HFF-Myc (cell line): ENCODE measurements around the gene APBA1.

ENCODE experiments used
- DNase-seq: peaks from one replicate; pipeline ENCODE4 v3.0.0-alpha.2; 2011; ENCODE audit warnings: low read depth; ENCODE audit errors: extremely low read depth
- H3K4me3 ChIP-seq: replicated peaks from 2 replicates; pipeline ENCODE4 v1.5.1; 2011; ENCODE audit warnings: low read depth, mild to moderate bottlenecking, control low read depth, low read length
- TF ChIP-seq, protein P1 (sequence below): IDR thresholded peaks from 2 replicates; pipeline ENCODE4 v1.5.1; 2012; ENCODE audit warnings: mild to moderate bottlenecking, low read depth, low read length, control low read depth; ENCODE audit errors: missing control alignments

Gene APBA1

DNA sequence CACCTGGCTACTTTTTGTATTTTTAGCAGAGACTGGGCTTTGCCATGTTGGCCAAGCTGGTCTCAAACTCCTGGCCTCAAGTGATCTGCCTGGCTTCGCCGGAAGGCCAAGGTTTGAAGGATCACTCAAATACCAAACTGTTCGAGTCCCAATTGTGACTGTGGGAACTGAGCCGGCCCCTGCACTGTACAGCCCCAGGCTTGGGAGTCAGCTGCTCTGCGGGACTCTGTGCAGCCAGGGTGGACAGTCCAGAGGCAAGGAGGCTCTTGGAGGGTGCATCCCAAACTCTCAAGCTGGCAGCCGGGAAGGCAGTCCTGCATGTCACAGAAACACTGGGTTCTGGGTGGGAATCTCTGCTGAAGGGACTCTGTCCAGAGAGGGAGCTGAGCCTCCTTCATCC, 238.2 kb downstream of the APBA1 start:
- no peak overlapping the region for H3K4me3 ChIP-seq
- TF ChIP-seq, protein P1, sequence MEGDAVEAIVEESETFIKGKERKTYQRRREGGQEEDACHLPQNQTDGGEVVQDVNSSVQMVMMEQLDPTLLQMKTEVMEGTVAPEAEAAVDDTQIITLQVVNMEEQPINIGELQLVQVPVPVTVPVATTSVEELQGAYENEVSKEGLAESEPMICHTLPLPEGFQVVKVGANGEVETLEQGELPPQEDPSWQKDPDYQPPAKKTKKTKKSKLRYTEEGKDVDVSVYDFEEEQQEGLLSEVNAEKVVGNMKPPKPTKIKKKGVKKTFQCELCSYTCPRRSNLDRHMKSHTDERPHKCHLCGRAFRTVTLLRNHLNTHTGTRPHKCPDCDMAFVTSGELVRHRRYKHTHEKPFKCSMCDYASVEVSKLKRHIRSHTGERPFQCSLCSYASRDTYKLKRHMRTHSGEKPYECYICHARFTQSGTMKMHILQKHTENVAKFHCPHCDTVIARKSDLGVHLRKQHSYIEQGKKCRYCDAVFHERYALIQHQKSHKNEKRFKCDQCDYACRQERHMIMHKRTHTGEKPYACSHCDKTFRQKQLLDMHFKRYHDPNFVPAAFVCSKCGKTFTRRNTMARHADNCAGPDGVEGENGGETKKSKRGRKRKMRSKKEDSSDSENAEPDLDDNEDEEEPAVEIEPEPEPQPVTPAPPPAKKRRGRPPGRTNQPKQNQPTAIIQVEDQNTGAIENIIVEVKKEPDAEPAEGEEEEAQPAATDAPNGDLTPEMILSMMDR: no peak

DNA sequence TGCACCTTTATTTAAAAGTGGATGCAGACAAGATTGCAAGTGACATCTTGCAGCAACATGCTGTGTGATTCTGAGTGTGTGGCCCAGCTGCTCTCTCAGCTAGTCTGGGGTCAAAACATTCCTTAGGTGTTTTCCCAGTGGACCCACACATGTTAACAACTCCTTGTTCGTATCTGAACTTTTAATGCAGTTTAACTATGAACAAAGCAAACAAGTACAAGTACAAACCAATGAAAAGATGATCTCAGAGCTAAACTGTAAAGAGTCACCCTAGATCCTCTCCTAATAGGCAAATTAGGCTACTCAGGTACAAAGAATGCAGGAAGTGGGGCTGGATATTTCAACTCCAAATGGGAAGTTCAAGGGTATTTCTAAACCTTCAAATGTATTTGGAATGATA, 238.8 kb downstream of the APBA1 start:
- TF ChIP-seq, protein P1: no peak
- H3K4me3 ChIP-seq: no peak overlapping the region
- peak; percentile 9 for DNase-seq

More for the DNA sequence above, 238.2 kb downstream of the APBA1 start:
- DNase-seq: no peak

DNA sequence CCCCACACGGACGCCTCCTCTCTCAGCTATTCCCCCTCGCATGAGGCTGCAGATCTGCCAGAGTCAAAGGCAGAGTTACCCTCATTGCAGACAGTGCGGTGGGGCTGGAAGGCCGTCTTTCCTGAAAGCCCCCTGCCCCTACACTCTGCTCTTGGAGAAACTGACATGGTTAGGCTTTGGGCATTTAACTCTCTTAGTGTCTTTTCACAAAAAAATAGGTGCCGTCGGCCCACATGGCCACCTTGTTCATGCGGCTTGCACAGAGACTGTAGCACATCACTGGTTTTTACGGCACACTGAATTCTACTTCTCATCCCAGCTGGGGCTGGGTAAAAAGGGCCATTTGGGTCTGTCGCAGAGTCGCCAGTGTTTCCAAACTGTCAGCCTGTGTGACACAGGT, 239.5 kb downstream of the APBA1 start:
- TF ChIP-seq, protein P1: no peak
- no peak overlapping the region for H3K4me3 ChIP-seq
- no peak for DNase-seq

DNA sequence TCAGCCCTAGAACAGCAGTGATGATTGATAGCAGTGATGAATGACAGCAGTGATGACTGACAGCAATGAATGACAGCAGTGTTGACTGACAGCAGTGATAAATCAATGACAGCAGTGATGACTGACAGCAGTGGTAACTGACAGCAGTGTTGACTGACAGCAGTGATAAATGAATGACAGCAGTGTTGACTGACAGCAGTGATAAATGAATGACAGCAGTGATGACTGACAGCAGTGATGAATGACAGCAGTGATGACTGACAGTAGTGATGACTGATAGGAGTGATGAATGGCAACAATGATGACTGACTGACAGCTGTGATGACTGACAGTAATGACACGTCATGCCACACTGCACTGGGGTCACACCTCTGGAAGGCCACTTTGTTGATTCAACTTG, 240.4 kb downstream of the APBA1 start:
- H3K4me3 ChIP-seq: no peak overlapping the region
- DNase-seq: no peak
- TF ChIP-seq, protein P1: no peak

DNA sequence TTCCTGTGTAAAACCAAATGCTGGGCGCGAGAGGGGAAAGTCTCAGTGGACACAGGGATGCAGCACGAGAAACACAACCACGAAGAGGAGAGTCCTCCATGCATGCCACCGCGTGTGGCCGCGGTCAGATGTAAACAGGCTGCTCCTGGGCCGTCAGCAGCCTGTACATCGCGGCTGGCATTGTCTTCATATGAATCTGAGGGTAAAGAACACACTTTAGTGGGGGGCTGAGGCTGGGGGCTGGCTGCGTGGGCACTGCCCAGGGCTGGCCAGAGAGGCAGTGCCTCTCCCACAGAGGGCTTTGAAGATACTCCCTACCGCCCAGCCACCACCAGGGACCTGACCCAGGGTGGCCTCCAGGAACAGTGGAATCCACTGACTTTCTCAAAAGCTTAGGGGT, 241.0 kb downstream of the APBA1 start:
- no peak for DNase-seq
- no peak overlapping the region for H3K4me3 ChIP-seq
- TF ChIP-seq, protein P1: no peak

DNA sequence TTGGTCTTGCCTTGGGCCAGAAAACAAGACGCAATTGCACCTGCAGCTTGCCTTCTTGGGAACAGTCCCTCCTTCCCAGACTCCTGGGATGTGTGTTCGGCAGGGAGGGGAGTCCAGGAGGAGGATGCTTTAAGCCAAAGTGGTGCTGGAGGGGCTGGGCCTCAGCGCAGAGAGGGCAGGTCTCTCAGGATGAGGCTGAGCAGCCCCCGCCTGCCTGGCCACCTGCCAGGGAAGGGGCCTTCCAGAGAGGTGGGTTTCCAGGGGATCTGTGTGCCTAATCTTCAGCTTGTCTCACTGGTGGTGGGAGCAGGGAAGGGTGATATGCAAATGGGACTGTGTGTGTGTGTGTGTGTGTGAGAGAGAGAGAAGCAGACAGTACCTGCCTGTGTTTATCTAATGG, 242.0 kb downstream of the APBA1 start:
- H3K4me3 ChIP-seq: no peak overlapping the region
- TF ChIP-seq, protein P1: no peak
- DNase-seq: no peak

DNA sequence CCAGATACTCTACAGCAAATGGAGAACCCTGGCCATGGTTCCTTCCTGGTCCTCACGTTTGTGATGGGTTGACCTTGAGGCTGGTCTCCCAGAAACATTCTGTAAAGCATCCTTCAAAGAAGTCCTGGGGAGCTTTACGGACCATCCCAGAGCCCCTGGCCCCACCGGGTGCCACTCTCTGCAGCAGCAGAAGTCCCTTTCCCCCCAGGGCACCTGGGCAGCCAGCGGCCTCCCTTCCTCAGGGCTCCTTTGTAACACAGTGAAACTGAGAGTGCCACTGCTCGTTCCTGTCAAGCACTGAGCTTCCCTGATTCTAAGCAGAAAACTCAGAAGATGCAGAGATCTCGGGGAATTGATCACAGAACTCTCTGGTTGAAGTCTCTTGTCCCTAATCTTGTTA, 242.9 kb downstream of the APBA1 start:
- TF ChIP-seq, protein P1: no peak
- H3K4me3 ChIP-seq: no peak overlapping the region
- DNase-seq: no peak
